K562 (cell line): ENCODE results near the gene GRIP1. TPM values are rescaled to one million over a fixed set of nuclear protein-coding genes. Genes with fewer than 3 reads are reported as not detected.

Source experiments
- ATAC-seq: fragments of 200-7000 bp; cut with Tn5 transposase; 3 replicates; pipeline ENCODE4 v1.9.1; 2020; ENCODE audit warnings: moderate library complexity
- BruUV-seq: library from RNA; stranded (reverse); fragments of 400-500 nt; replicated peaks from 2 replicates; lab custom pipeline; 2021; lab: Mats Ljungman, UMichigan
- CTCF ChIA-PET: fragments of 300-600 bp; formaldehyde crosslinking; extraction: SDS; loops from one replicate; lab custom pipeline; 2021; ENCODE audit warnings: low intra/inter-chr PET ratio; lab: Yijun Ruan, JAX
- POLR2A ChIA-PET: fragments of 300-600, 350-650 bp; sonication (Branson Sonifier 250); formaldehyde crosslinking; extraction: SDS; loops from one replicate; lab custom pipeline; 2021; ENCODE audit warnings: antibody characterized with exemption, inconsistent platforms; lab: Yijun Ruan, JAX
- DNase-seq, 4 experiments: peaks; one replicate each; pipeline versions ENCODE4 v3.0.0 to v3.0.0-alpha.2; 2011 to 2018; ENCODE audit warnings: low spot score in 3 of 4, mixed read lengths in 3 of 4; ENCODE audit errors: extremely low read depth in 1 of 4
- FAIRE-seq: peaks from 2 replicates; lab custom pipeline; 2011; peaks lifted over from hg19 to GRCh38; lab: Jason Lieb, UNC
- H2AFZ ChIP-seq: 2 replicates; pipeline ENCODE4 v1.6.0; 2011; ENCODE audit warnings: low read depth, low read length, control low read depth, inconsistent platforms
- H3K27ac ChIP-seq: fragments of 200-600 bp; 3 replicates; pipeline ENCODE4 v1.8.0; 2011; ENCODE audit warnings: low read depth, mild to moderate bottlenecking, control low read depth, inconsistent platforms, low read length, moderate library complexity, mixed read lengths; ENCODE audit errors: extremely low read depth
- H3K27me3 ChIP-seq, 2 experiments: fragments of 300-600 bp in 1 of 2; 2 replicates in 1 of 2; 3 replicates in 1 of 2; pipeline versions ENCODE4 v1.6.0 to v1.8.0; 2011; ENCODE audit warnings: inconsistent platforms in 2 of 2, low read length in 2 of 2, mild to moderate bottlenecking in 1 of 2, mixed read lengths in 1 of 2, moderate library complexity in 1 of 2; ENCODE audit not compliant: control insufficient read depth in 2 of 2, insufficient read depth in 2 of 2
- H3K36me3 ChIP-seq: fragments of 300-600 bp; 3 replicates; pipeline ENCODE4 v1.8.0; 2011; ENCODE audit warnings: mild to moderate bottlenecking, low read length, inconsistent platforms; ENCODE audit not compliant: control insufficient read depth, insufficient read depth
- H3K4me1 ChIP-seq, 2 experiments: fragments of 200-600 bp in 1 of 2; replicated peaks in 1 of 2; 2 replicates in 1 of 2; 3 replicates in 1 of 2; pipeline versions ENCODE4 v1.5.1 to v1.8.0; 2011; ENCODE audit warnings: inconsistent platforms in 2 of 2, low read length in 2 of 2, mild to moderate bottlenecking in 1 of 2, mixed read lengths in 1 of 2, moderate library complexity in 1 of 2; ENCODE audit not compliant: control insufficient read depth in 2 of 2, insufficient read depth in 2 of 2
- H3K4me2 ChIP-seq: 2 replicates; pipeline ENCODE4 v1.6.1; 2011; ENCODE audit warnings: low read length, control low read depth, inconsistent platforms, mixed read lengths; ENCODE audit not compliant: insufficient read depth
- H3K4me3 ChIP-seq: fragments of 200-600 bp; sonication (generic), shearing (Covaris generic); 2 replicates; pipeline ENCODE4 v1.5.1; 2016; ENCODE audit warnings: control low read depth, inconsistent platforms
- H3K79me2 ChIP-seq: fragments of 200-600 bp; 3 replicates; pipeline ENCODE4 v1.8.0; 2011; ENCODE audit warnings: low read length, inconsistent platforms; ENCODE audit not compliant: control insufficient read depth, insufficient read depth
- H3K9ac ChIP-seq, 2 experiments: 2 replicates each; pipeline versions ENCODE4 v1.6.0 to v1.6.1; 2011; ENCODE audit warnings: low read depth in 2 of 2, low read length in 2 of 2, control low read depth in 1 of 2, inconsistent platforms in 1 of 2, mild to moderate bottlenecking in 1 of 2, mixed read lengths in 1 of 2; ENCODE audit not compliant: insufficient read depth in 1 of 2
- H3K9me1 ChIP-seq: one replicate; pipeline ENCODE4 v1.6.0; 2011; ENCODE audit warnings: inconsistent platforms, mild to moderate bottlenecking, low read length, moderate library complexity; ENCODE audit not compliant: control insufficient read depth, insufficient read depth
- H3K9me3 ChIP-seq: replicated peaks from 2 replicates; pipeline ENCODE4 v1.5.1; 2011; ENCODE audit warnings: low read depth, low read length, inconsistent platforms; ENCODE audit not compliant: control insufficient read depth, insufficient read depth
- H4K20me1 ChIP-seq: replicated peaks from 2 replicates; pipeline ENCODE4 v1.6.1; 2011; ENCODE audit warnings: low read length, inconsistent platforms, mixed read lengths; ENCODE audit not compliant: control insufficient read depth, insufficient read depth
- C11orf30 ChIP-seq: fragments of 450-650 bp; IDR thresholded peaks from 2 replicates; pipeline ENCODE4 v1.6.1; 2016; ENCODE audit warnings: low read depth, mild to moderate bottlenecking
- CEBPG ChIP-seq, 3 experiments: fragments of 200-800 bp in 1 of 3; sonication (Bioruptor generic) in 1 of 3; sonication (generic) in 1 of 3; formaldehyde crosslinking in 1 of 3; IDR thresholded peaks in 2 of 3; conservative IDR thresholded peaks in 1 of 3; 2 replicates each; pipeline versions ENCODE4 v1.6.1 to v1.8.0; 2016 to 2022; ENCODE audit warnings: missing compliant biosample characterization in 2 of 3, missing genetic modification characterization in 2 of 3, mild to moderate bottlenecking in 1 of 3, missing genetic modification reagents in 1 of 3
- SIRT6 ChIP-seq: IDR thresholded peaks from one replicate; pipeline ENCODE4 v1.6.1; 2012; ENCODE audit warnings: low read depth, mild to moderate bottlenecking, control low read depth, inconsistent platforms, low read length, moderate library complexity
- ZC3H4 ChIP-seq: sonication (generic); formaldehyde crosslinking; IDR thresholded peaks from 2 replicates; pipeline ENCODE4 v1.9.0; 2021; ENCODE audit warnings: missing genetic modification reagents, borderline replicate concordance
- ZZZ3 ChIP-seq: fragments of 450-650 bp; IDR thresholded peaks from 2 replicates; pipeline ENCODE4 v1.6.1; 2016; ENCODE audit warnings: antibody characterized with exemption, mild to moderate bottlenecking, moderate library complexity
- in situ Hi-C: fragments of 300-500 bp; cut with MboI; formaldehyde crosslinking; loops from 4 replicates; pipeline ENCODE4 v1.15.0; 2018; ENCODE audit warnings: inconsistent platforms, mixed read lengths
- intact Hi-C: fragments of 100-400 bp; cut with micrococcal nuclease; formaldehyde crosslinking; loops from 2 replicates; pipeline ENCODE4 v1.14.2; 2022
- polyA plus RNA-seq, 8 experiments: library from polyadenylated mRNA; depleted of rRNA in 4 of 8; stranded (reverse) in 5 of 8; unstranded in 3 of 8; fragments of >200 nt; fragmentation: Nextera tagmentation in 2 of 8; fragmentation: Illumina TruSeq in 1 of 8; extraction: Ambion mirVana in 2 of 8; extraction: Trizol in 1 of 8; gene quantifications; 2 replicates each; pipeline versions ENCODE4 v1.2.1 to v1.2.3, GENCODE V29; 2011 to 2014; ENCODE audit warnings: inconsistent platforms in 1 of 8, missing spikeins in 1 of 8
- total RNA-seq, 7 experiments: library from RNA; depleted of rRNA in 6 of 7; stranded (reverse); fragments of >200 nt in 6 of 7; fragmentation: Illumina TruSeq in 2 of 7; extraction: Trizol in 2 of 7; gene quantifications; 2 replicates each; pipeline versions ENCODE4 v1.2.1 to v1.2.3, GENCODE V29; 2011 to 2021; ENCODE audit warnings: low replicate concordance in 1 of 7
- TF ChIP-seq, protein P1 (sequence below): fragments of 450-650 bp; IDR thresholded peaks from 2 replicates; pipeline ENCODE4 v1.6.1; 2017; ENCODE audit warnings: antibody characterized with exemption
- TF ChIP-seq, protein P2 (sequence below): sonication (generic); formaldehyde crosslinking; IDR thresholded peaks from 2 replicates; pipeline ENCODE4 v1.8.1; 2023; ENCODE audit warnings: mild to moderate bottlenecking, missing genetic modification reagents
- TF ChIP-seq, protein P3 (sequence below): fragments of 250-450 bp; sonication (Bioruptor Pico); IDR thresholded peaks from 2 replicates; pipeline ENCODE4 v1.5.1; 2021; ENCODE audit warnings: mild to moderate bottlenecking
- TF ChIP-seq, protein P4 (sequence below): fragments of 250-450 bp; sonication (Bioruptor Pico); IDR thresholded peaks from 2 replicates; pipeline ENCODE4 v1.9.0; 2021; ENCODE audit warnings: mild to moderate bottlenecking, inconsistent platforms

GRIP1 gene
- total and polyA plus RNA-seq, 9 of the 15 experiments (the other 6 are each of a cell fraction or from before 2014, with no cell fraction given) = 0.28 to 1.2 (median 0.45) TPM

DNA sequence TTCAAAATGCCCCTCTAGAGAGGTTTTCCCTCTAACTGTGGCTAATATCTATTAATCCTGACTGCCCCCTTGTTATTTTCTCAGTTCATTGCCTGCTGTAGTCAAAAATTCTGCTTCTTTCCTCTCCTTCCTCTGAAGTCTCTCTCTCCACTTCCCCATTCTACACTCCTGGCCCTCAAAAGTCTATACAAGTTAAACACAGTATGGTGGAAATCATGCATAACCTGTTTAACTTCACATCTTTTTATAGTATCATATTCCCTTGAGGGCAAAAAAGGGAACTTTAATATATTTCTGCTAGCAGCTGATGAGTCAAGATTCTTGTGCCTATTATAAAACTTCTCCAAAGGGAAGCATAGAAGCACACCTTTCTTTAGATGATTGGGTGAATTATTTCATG is 16.7 kb downstream of the GRIP1 start:
- FAIRE-seq (no peak), ATAC-seq (no peak), DNase-seq (no peak)
- in situ Hi-C loops (no loop called here), intact Hi-C loops (no loop called here)
- no peaks in the 10 kb centered on the region for H3K9me3 ChIP-seq
- no peaks in the 10 kb centered on the region; a peak in 1 of 5 replicates for H3K27me3 ChIP-seq
- H4K20me1 ChIP-seq = no peaks in the 10 kb centered on the region
- H3K9me1 ChIP-seq = no peaks in the 10 kb centered on the region
- no peaks in the 10 kb centered on the region for H3K79me2 ChIP-seq
- BruUV-seq = no TSS peak
- H3K27ac ChIP-seq = no peak overlapping the region
- H2AFZ ChIP-seq = no peak overlapping the region
- CTCF ChIA-PET = no interaction called here
- no peak overlapping the region for H3K4me2 ChIP-seq
- POLR2A ChIA-PET = no interaction called here
- H3K36me3 ChIP-seq = no peaks in the 10 kb centered on the region
- H3K9ac ChIP-seq = no peak overlapping the region
- H3K4me1 ChIP-seq = no peaks in the 10 kb centered on the region
- H3K4me3 ChIP-seq = no peak overlapping the region
- TF ChIP-seq, protein P1, sequence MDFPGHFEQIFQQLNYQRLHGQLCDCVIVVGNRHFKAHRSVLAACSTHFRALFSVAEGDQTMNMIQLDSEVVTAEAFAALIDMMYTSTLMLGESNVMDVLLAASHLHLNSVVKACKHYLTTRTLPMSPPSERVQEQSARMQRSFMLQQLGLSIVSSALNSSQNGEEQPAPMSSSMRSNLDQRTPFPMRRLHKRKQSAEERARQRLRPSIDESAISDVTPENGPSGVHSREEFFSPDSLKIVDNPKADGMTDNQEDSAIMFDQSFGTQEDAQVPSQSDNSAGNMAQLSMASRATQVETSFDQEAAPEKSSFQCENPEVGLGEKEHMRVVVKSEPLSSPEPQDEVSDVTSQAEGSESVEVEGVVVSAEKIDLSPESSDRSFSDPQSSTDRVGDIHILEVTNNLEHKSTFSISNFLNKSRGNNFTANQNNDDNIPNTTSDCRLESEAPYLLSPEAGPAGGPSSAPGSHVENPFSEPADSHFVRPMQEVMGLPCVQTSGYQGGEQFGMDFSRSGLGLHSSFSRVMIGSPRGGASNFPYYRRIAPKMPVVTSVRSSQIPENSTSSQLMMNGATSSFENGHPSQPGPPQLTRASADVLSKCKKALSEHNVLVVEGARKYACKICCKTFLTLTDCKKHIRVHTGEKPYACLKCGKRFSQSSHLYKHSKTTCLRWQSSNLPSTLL = no peak
- TF ChIP-seq, protein P2, sequence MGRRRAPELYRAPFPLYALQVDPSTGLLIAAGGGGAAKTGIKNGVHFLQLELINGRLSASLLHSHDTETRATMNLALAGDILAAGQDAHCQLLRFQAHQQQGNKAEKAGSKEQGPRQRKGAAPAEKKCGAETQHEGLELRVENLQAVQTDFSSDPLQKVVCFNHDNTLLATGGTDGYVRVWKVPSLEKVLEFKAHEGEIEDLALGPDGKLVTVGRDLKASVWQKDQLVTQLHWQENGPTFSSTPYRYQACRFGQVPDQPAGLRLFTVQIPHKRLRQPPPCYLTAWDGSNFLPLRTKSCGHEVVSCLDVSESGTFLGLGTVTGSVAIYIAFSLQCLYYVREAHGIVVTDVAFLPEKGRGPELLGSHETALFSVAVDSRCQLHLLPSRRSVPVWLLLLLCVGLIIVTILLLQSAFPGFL (CRISPR knock-in tag) = no peak
- TF ChIP-seq CEBPG (CRISPR knock-in tag; IDR thresholded peaks at IDR 0.05) = no peak
- no peak for TF ChIP-seq CEBPG (tag; conservative IDR thresholded peaks at IDR 0.05 in 1 of 2, IDR thresholded peaks at IDR 0.05 in 1 of 2)
- TF ChIP-seq, protein P3, sequence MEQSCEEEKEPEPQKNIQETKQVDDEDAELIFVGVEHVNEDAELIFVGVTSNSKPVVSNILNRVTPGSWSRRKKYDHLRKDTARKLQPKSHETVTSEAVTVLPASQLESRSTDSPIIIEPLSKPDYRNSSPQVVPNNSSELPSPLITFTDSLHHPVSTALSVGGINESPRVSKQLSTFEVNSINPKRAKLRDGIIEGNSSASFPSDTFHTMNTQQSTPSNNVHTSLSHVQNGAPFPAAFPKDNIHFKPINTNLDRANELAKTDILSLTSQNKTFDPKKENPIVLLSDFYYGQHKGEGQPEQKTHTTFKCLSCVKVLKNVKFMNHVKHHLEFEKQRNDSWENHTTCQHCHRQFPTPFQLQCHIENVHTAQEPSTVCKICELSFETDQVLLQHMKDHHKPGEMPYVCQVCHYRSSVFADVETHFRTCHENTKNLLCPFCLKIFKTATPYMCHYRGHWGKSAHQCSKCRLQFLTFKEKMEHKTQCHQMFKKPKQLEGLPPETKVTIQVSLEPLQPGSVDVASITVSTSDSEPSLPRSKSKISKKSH = no peak
- TF ChIP-seq, protein P4, sequence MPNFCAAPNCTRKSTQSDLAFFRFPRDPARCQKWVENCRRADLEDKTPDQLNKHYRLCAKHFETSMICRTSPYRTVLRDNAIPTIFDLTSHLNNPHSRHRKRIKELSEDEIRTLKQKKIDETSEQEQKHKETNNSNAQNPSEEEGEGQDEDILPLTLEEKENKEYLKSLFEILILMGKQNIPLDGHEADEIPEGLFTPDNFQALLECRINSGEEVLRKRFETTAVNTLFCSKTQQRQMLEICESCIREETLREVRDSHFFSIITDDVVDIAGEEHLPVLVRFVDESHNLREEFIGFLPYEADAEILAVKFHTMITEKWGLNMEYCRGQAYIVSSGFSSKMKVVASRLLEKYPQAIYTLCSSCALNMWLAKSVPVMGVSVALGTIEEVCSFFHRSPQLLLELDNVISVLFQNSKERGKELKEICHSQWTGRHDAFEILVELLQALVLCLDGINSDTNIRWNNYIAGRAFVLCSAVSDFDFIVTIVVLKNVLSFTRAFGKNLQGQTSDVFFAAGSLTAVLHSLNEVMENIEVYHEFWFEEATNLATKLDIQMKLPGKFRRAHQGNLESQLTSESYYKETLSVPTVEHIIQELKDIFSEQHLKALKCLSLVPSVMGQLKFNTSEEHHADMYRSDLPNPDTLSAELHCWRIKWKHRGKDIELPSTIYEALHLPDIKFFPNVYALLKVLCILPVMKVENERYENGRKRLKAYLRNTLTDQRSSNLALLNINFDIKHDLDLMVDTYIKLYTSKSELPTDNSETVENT (CRISPR knock-in tag) = no peak
- TF ChIP-seq C11orf30 = no peak
- no peak for TF ChIP-seq ZZZ3
- no peak for TF ChIP-seq ZC3H4
- TF ChIP-seq SIRT6 = no peak
